A549 (cell line): ENCODE data around the gene MAP3K4. TPM values are rescaled to one million over a fixed set of nuclear protein-coding genes. Genes with fewer than 3 reads are reported as not detected.

Source experiments
- ATAC-seq, 2 experiments: fragments of 200-7000 bp in 1 of 2; fragments of >200 bp in 1 of 2; cut with Nextera tagmentation in 1 of 2; cut with Tn5 transposase in 1 of 2; 3 replicates each; pipeline versions ENCODE4 v1.8.0 to v1.9.1; 2018 to 2020; ENCODE audit warnings: mild to moderate bottlenecking in 1 of 2, moderate library complexity in 1 of 2
- CTCF ChIA-PET: fragments of 300-600 bp; sonication (Branson Sonifier 250); formaldehyde crosslinking; extraction: SDS; loops from one replicate; lab custom pipeline; 2021; ENCODE audit warnings: antibody characterized with exemption, inconsistent platforms; lab: Yijun Ruan, JAX
- POLR2A ChIA-PET: fragments of 350-600 bp; formaldehyde crosslinking; extraction: SDS; loops from one replicate; lab custom pipeline; 2021; ENCODE audit warnings: antibody characterized with exemption, inconsistent platforms; lab: Yijun Ruan, JAX
- DNase-seq, 2 experiments: peaks; one replicate each; pipeline versions ENCODE4 v3.0.0 to v3.0.0-alpha.2; 2011 to 2016; ENCODE audit warnings: low read depth in 1 of 2, low spot score in 1 of 2
- FAIRE-seq: peaks from 2 replicates; lab custom pipeline; 2011; peaks lifted over from hg19 to GRCh38; lab: Jason Lieb, UNC
- H3K27ac ChIP-seq, 2 experiments: fragments of >200 bp; sonication (Bioruptor Twin); formaldehyde crosslinking; 3 replicates each; pipeline ENCODE4 v1.5.1; 2016 to 2017
- H3K4me1 ChIP-seq: fragments of >200 bp; sonication (Bioruptor Twin); formaldehyde crosslinking; 3 replicates; pipeline ENCODE4 v1.6.1; 2016
- H3K4me2 ChIP-seq: fragments of >200 bp; sonication (Bioruptor Twin); formaldehyde crosslinking; 3 replicates; pipeline ENCODE4 v1.6.1; 2016
- H3K4me3 ChIP-seq: fragments of >200 bp; sonication (Bioruptor Twin); formaldehyde crosslinking; 3 replicates; pipeline ENCODE4 v1.5.1; 2016
- H3K9me3 ChIP-seq: fragments of >200 bp; sonication (Bioruptor Twin); formaldehyde crosslinking; 3 replicates; pipeline ENCODE4 v1.6.1; 2016
- BHLHE40 ChIP-seq: IDR thresholded peaks from 2 replicates; pipeline ENCODE4 v1.6.1; 2012; ENCODE audit warnings: low read depth, low read length, inconsistent platforms
- CBX2 ChIP-seq: fragments of 200-600 bp; sonication (generic); IDR thresholded peaks from 2 replicates; pipeline ENCODE4 v1.6.1; 2016; ENCODE audit warnings: low read depth, mild to moderate bottlenecking, borderline replicate concordance
- CBX8 ChIP-seq: fragments of 200-600 bp; sonication (generic); IDR thresholded peaks from 2 replicates; pipeline ENCODE4 v1.6.1; 2016
- CHD2 ChIP-seq: fragments of 150-350 bp; IDR thresholded peaks from 2 replicates; pipeline ENCODE4 v1.6.1; 2014; ENCODE audit warnings: low read length; ENCODE audit not compliant: partially characterized antibody
- CHD4 ChIP-seq: fragments of 200-600 bp; sonication (generic); IDR thresholded peaks from 2 replicates; pipeline ENCODE4 v1.6.1; 2016; ENCODE audit warnings: antibody characterized with exemption, mild to moderate bottlenecking, borderline replicate concordance
- CTCF ChIP-seq: fragments of >200 bp; sonication (Bioruptor Twin); formaldehyde crosslinking; IDR thresholded peaks from 3 replicates; pipeline ENCODE4 v1.5.1; 2016
- EHF ChIP-seq: fragments of 250-450 bp; sonication (Bioruptor Pico); IDR thresholded peaks from 2 replicates; pipeline ENCODE4 v1.5.0; 2020; ENCODE audit warnings: mild to moderate bottlenecking
- EHMT2 ChIP-seq: fragments of 200-600 bp; sonication (generic); IDR thresholded peaks from 2 replicates; pipeline ENCODE4 v1.6.1; 2016; ENCODE audit warnings: antibody characterized with exemption, low read depth, mild to moderate bottlenecking, moderate library complexity
- ELK1 ChIP-seq: fragments of 150-350 bp; IDR thresholded peaks from 2 replicates; pipeline ENCODE4 v1.6.1; 2014; ENCODE audit warnings: low read depth, mild to moderate bottlenecking, low read length
- FOSB ChIP-seq: fragments of 250-450 bp; sonication (Bioruptor Pico); IDR thresholded peaks from 2 replicates; pipeline ENCODE4 v1.5.0; 2020; ENCODE audit warnings: mild to moderate bottlenecking, moderate library complexity
- FOXS1 ChIP-seq: fragments of 250-450 bp; sonication (Bioruptor Pico); IDR thresholded peaks from 2 replicates; pipeline ENCODE4 v1.5.0; 2020; ENCODE audit warnings: mild to moderate bottlenecking, moderate library complexity
- GATA3 ChIP-seq: IDR thresholded peaks from 2 replicates; pipeline ENCODE4 v1.6.1; 2012; ENCODE audit warnings: borderline replicate concordance
- HES2 ChIP-seq: fragments of >200 bp; sonication (Bioruptor Twin); formaldehyde crosslinking; IDR thresholded peaks from 2 replicates; pipeline ENCODE4 v1.6.1; 2016
- HEYL ChIP-seq: fragments of 250-450 bp; sonication (Bioruptor Pico); IDR thresholded peaks from 2 replicates; pipeline ENCODE4 v1.8.0; 2021; ENCODE audit warnings: mild to moderate bottlenecking, moderate library complexity
- HOXA7 ChIP-seq: fragments of 250-450 bp; sonication (Bioruptor Pico); IDR thresholded peaks from 2 replicates; pipeline ENCODE4 v1.5.0; 2020; ENCODE audit warnings: mild to moderate bottlenecking, moderate library complexity
- HOXB13 ChIP-seq: fragments of 250-450 bp; sonication (Bioruptor Pico); IDR thresholded peaks from 2 replicates; pipeline ENCODE4 v1.5.0; 2020; ENCODE audit warnings: low read depth, mild to moderate bottlenecking, moderate library complexity
- JUNB ChIP-seq: fragments of >200 bp; sonication (Bioruptor Twin); formaldehyde crosslinking; IDR thresholded peaks from 2 replicates; pipeline ENCODE4 v1.6.1; 2016
- KDM5A ChIP-seq: fragments of 200-600 bp; sonication (generic); IDR thresholded peaks from 2 replicates; pipeline ENCODE4 v1.6.1; 2016; ENCODE audit warnings: antibody characterized with exemption, mild to moderate bottlenecking
- MAFK ChIP-seq: fragments of 450-650 bp; IDR thresholded peaks from 2 replicates; pipeline ENCODE4 v1.6.1; 2014; ENCODE audit not compliant: partially characterized antibody
- MAX ChIP-seq: IDR thresholded peaks from 2 replicates; pipeline ENCODE4 v1.6.1; 2012
- MYC ChIP-seq: IDR thresholded peaks from 2 replicates; pipeline ENCODE4 v1.6.1; 2012; ENCODE audit warnings: mild to moderate bottlenecking, inconsistent platforms, low read length, improper control_type of control experiment, borderline replicate concordance
- NFE2L2 ChIP-seq: fragments of 150-350 bp; conservative IDR thresholded peaks from 2 replicates; pipeline ENCODE4 v1.6.1; 2014; ENCODE audit warnings: low read length
- NPAS2 ChIP-seq: fragments of 250-450 bp; sonication (Bioruptor Pico); IDR thresholded peaks from 2 replicates; pipeline ENCODE4 v1.8.0; 2022; ENCODE audit warnings: mild to moderate bottlenecking, moderate library complexity, borderline replicate concordance
- NR3C1 ChIP-seq: fragments of >200 bp; sonication (Bioruptor Twin); formaldehyde crosslinking; IDR thresholded peaks from 3 replicates; pipeline ENCODE4 v1.6.1; 2017
- PBX3 ChIP-seq: IDR thresholded peaks from 2 replicates; pipeline ENCODE4 v1.6.1; 2012
- POLR2A ChIP-seq: IDR thresholded peaks from 2 replicates; pipeline ENCODE4 v1.6.1; 2012; ENCODE audit warnings: mild to moderate bottlenecking, low read length
- RARB ChIP-seq: fragments of 250-450 bp; sonication (Bioruptor Pico); IDR thresholded peaks from 2 replicates; pipeline ENCODE4 v1.8.0; 2021; ENCODE audit warnings: mild to moderate bottlenecking, moderate library complexity
- RCOR1 ChIP-seq: fragments of 150-350 bp; IDR thresholded peaks from 2 replicates; pipeline ENCODE4 v1.6.1; 2014; ENCODE audit warnings: antibody characterized with exemption, low read length, low read depth
- RFX5 ChIP-seq: fragments of 450-650 bp; IDR thresholded peaks from 2 replicates; pipeline ENCODE4 v1.7.1; 2014; ENCODE audit warnings: antibody characterized with exemption, mild to moderate bottlenecking, moderate library complexity
- RNF2 ChIP-seq: fragments of 200-600 bp; sonication (generic); IDR thresholded peaks from 2 replicates; pipeline ENCODE4 v1.6.1; 2016; ENCODE audit warnings: low read depth, mild to moderate bottlenecking, antibody characterized with exemption, moderate library complexity, borderline replicate concordance
- TP53 ChIP-seq: fragments of 250-450 bp; sonication (Bioruptor Pico); IDR thresholded peaks from 2 replicates; pipeline ENCODE4 v1.5.0; 2021; ENCODE audit warnings: mild to moderate bottlenecking, moderate library complexity
- USF2 ChIP-seq: fragments of 450-650 bp; IDR thresholded peaks from 2 replicates; pipeline ENCODE4 v1.6.1; 2014; ENCODE audit warnings: antibody characterized with exemption
- ZSCAN20 ChIP-seq: fragments of 250-450 bp; sonication (Bioruptor Pico); IDR thresholded peaks from 2 replicates; pipeline ENCODE4 v1.8.0; 2022; ENCODE audit warnings: mild to moderate bottlenecking, moderate library complexity
- WGBS: methylation state at CpG from one replicate; pipeline ENCODE4 v1.1.6; 2017; ENCODE audit errors: missing lambda C conversion rate; 5-methylcytosine and 5-hydroxymethylcytosine counted together
- polyA plus RNA-seq, 4 experiments: library from polyadenylated mRNA; depleted of rRNA in 3 of 4; stranded (reverse); fragments of >200 nt; fragmentation: RNase III in 1 of 4; extraction: RNeasy Plus Mini Kit Qiagen cat#74134 plus additional on column Dnase treatment in 1 of 4; gene quantifications; 2 replicates in 3 of 4; 3 replicates in 1 of 4; pipeline ENCODE4 v1.2.3, GENCODE V29; 2011 to 2017

MAP3K4 gene
- polyA plus RNA-seq, 2 of the 4 experiments (the other 2 are of a cell fraction), result 7.3 to 13.4 TPM

- no peaks in the 10 kb centered on the region for H3K9me3 ChIP-seq
- FAIRE-seq (no peak), ATAC-seq (no peak), DNase-seq (no peak)
- CTCF ChIA-PET, result interaction anchor here (0.6 kb wide), 1 partner anchor 1600 kb away, joined by 3 read pairs; no protein-coding TSS in a partner anchor
- H3K4me1 ChIP-seq, result no peaks in the 10 kb centered on the region
- 89% methylated on average over 7 of the region's 7 CpGs for WGBS
- H3K4me3 ChIP-seq, result no peak overlapping the region
- TF ChIP-seq NPAS2 (CRISPR knock-in tag) (no peak), FOXS1 (CRISPR knock-in tag) (no peak)
- POLR2A ChIA-PET, result no interaction called here
- H3K4me2 ChIP-seq, result no peak overlapping the region
- no peak overlapping the region for H3K27ac ChIP-seq
Observed at GRCh38 chr6:161048641-161049040, 57.1 kb downstream of the MAP3K4 start.

- no peak for FAIRE-seq
- no peaks in the 10 kb centered on the region for H3K9me3 ChIP-seq
- no peak for DNase-seq
- TF ChIP-seq HOXB13 (CRISPR knock-in tag) (no peak), RCOR1 (no peak), GATA3 (no peak), RNF2 (no peak), CTCF (no peak), RARB (no peak), MAX (no peak), BHLHE40 (no peak), EHF (CRISPR knock-in tag) (no peak), NFE2L2 (no peak), KDM5A (no peak), POLR2A (no peak), HOXA7 (CRISPR knock-in tag) (no peak)
- TF ChIP-seq, all 56 proteins: peak for 0
- ChIA-PET POLR2A (no interaction called here), CTCF (no interaction called here)
- H3K27ac ChIP-seq, result no peak overlapping the region
- H3K4me1 ChIP-seq, result no peaks in the 10 kb centered on the region
- ATAC-seq, result no peak
- 93% methylated on average over 7 of the region's 7 CpGs for WGBS
- H3K4me2 ChIP-seq, result no peak overlapping the region
- no peak overlapping the region for H3K4me3 ChIP-seq
Observed at GRCh38 chr6:161050134-161050765, 58.7 kb downstream of the MAP3K4 start.

- CTCF ChIA-PET, result no interaction called here
- TF ChIP-seq NR3C1 (no peak), MAX (no peak), CHD4 (no peak), MAFK (no peak), POLR2A (no peak), RFX5 (no peak), TP53 (no peak), CBX2 (no peak), FOSB (CRISPR knock-in tag) (no peak), HES2 (no peak), CHD2 (no peak), EHMT2 (no peak), MYC (no peak), PBX3 (no peak), USF2 (no peak), CBX8 (no peak), JUNB (no peak), ZSCAN20 (no peak), ELK1 (no peak), HEYL (no peak)
Observed at GRCh38 chr6:161053103-161053502, 61.5 kb downstream of the MAP3K4 start.

More at GRCh38 chr6:161053103-161053502, 61.5 kb downstream of the MAP3K4 start:
- Histone ChIP-seq H3K4me2 (no peak overlapping the region), H3K27ac (no peak overlapping the region), H3K9me3 (no peaks in the 10 kb centered on the region), H3K4me1 (no peaks in the 10 kb centered on the region), H3K4me3 (no peak overlapping the region)
- no peak for FAIRE-seq
- DNase-seq, result no peak
- POLR2A ChIA-PET, result no interaction called here
- WGBS, result 83% methylated on average over 2 of the region's 2 CpGs
- no peak for ATAC-seq
